Endothelial cell (in vitro differentiated cells): ENCODE measurements around the gene FUBP1. TPM values are rescaled to one million over a fixed set of nuclear protein-coding genes. Genes with fewer than 3 reads are reported as not detected.
"Not testable (repeated sequence)": the region's sequence is repeated elsewhere in the genome, so short reads cannot be mapped to it uniquely, and the experiment has no call there.

ENCODE experiments used
- DNase-seq: peaks from one replicate; pipeline ENCODE4 v3.0.0; 2021; ENCODE audit warnings: low spot score
- H3K27ac Mint-ChIP-seq: one replicate; pipeline ENCODE4 v1.8.0; 2021; ENCODE audit warnings: mixed read lengths, inconsistent platforms; ENCODE audit not compliant: unreplicated experiment
- H3K27me3 Mint-ChIP-seq: one replicate; pipeline ENCODE4 v1.8.0; 2021; ENCODE audit warnings: mild to moderate bottlenecking, moderate library complexity, mixed read lengths, inconsistent platforms; ENCODE audit not compliant: unreplicated experiment
- H3K36me3 Mint-ChIP-seq: one replicate; pipeline ENCODE4 v1.8.0; 2021; ENCODE audit warnings: mild to moderate bottlenecking, low read depth, mixed read lengths, inconsistent platforms; ENCODE audit not compliant: unreplicated experiment
- H3K4me1 Mint-ChIP-seq: one replicate; pipeline ENCODE4 v1.8.0; 2021; ENCODE audit warnings: mild to moderate bottlenecking, mixed read lengths, inconsistent platforms; ENCODE audit not compliant: unreplicated experiment
- H3K4me3 Mint-ChIP-seq: one replicate; pipeline ENCODE4 v1.8.0; 2021; ENCODE audit warnings: mild to moderate bottlenecking, mixed read lengths, inconsistent platforms; ENCODE audit not compliant: unreplicated experiment
- H3K9me3 Mint-ChIP-seq: one replicate; pipeline ENCODE4 v1.8.0; 2021; ENCODE audit warnings: mixed read lengths, inconsistent platforms; ENCODE audit not compliant: unreplicated experiment
- CTCF ChIP-seq: fragments of 200-600 bp; sonication (generic); IDR thresholded peaks from one replicate; pipeline ENCODE4 v1.5.0; 2021; ENCODE audit warnings: antibody characterized with exemption; ENCODE audit not compliant: unreplicated experiment
- total RNA-seq: library from RNA; stranded (reverse); fragmentation: NEBNext Ultra II Directional; extraction: Animal tissue kit (Norgen Biotek cat#: 25700); gene quantifications from one replicate; pipeline ENCODE4 v1.2.1, GENCODE V29; 2021; ENCODE audit not compliant: unreplicated experiment

Gene FUBP1
- total RNA-seq, 1 donor from 2014 or later, result 148 TPM

DNA sequence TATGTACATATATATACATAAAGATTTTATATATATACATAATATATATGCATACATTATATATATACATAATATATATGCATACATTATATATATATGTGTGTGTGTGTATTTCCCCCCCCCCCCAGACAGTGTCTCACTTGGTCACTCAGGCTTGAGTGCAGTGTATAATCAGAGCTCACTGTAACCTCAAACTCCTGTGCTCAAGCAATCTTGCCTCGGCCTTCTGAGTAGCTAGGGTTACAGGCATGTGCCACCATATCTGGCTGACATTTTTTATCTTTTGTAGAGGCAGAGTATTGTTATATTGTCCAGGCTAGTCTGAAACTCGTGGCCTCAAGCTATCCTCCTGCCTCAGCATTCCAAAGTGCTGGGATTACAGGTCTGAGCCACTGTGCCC is 9.0 kb upstream of the FUBP1 start:
- H3K36me3 Mint-ChIP-seq, result no peaks in the 10 kb centered on the region
- TF ChIP-seq CTCF, result no peak
- no peak for DNase-seq
- no peak overlapping the region for H3K4me3 Mint-ChIP-seq
- H3K27ac Mint-ChIP-seq, result no peak overlapping the region
- H3K9me3 Mint-ChIP-seq, result no peaks in the 10 kb centered on the region
- peaks cover 10% of the 10 kb centered on the region for H3K4me1 Mint-ChIP-seq
- peaks cover 2% of the 10 kb centered on the region for H3K27me3 Mint-ChIP-seq

DNA sequence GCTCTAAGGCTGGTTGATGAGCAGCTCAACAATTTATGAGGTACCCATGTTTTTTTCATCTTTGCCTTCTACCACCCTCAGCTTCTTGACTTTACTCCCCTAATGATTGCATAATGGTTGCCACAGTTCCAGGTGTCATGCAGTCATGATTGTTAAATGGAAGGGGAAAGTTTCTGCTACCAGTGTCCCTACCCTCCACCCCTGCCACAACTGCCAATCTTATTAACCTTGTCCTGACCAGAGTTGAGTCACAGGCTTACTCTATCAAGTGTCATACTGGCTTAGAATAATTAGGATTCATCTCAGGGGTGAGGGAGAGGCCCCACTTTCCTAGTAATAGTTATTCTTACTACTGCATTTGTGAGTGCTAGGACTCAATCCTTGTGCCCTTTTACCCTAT is 7.9 kb upstream of the FUBP1 start:
- peaks cover 2% of the 10 kb centered on the region for H3K27me3 Mint-ChIP-seq

DNA sequence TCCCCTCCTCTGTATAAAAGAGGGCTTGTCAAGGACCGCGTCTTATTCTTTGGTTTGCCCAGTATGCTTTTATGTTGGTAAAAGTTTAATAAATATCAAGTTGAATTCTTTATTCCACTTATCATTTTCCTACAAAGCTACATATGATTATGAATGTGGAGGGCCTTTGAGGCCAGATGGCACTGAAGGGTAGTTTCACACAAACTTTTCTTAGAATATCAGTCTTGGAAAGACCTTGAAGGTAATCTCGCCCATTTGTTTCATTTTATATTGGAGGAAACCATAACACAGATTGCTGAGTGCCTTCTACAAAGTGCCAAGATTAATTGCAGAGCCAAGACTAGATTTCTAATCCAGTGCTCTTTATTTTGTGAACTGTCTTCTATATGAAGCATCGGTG is 5.8 kb upstream of the FUBP1 start:
- no peak for TF ChIP-seq CTCF
- H3K27ac Mint-ChIP-seq, result no peak overlapping the region
- peaks cover 22% of the 10 kb centered on the region for H3K4me1 Mint-ChIP-seq
- no peaks in the 10 kb centered on the region for H3K36me3 Mint-ChIP-seq
- no peaks in the 10 kb centered on the region for H3K9me3 Mint-ChIP-seq
- H3K27me3 Mint-ChIP-seq, result peaks cover 4% of the 10 kb centered on the region
- DNase-seq, result no peak
- H3K4me3 Mint-ChIP-seq, result no peak overlapping the region

More for the DNA sequence above, 7.9 kb upstream of the FUBP1 start:
- no peaks in the 10 kb centered on the region for H3K9me3 Mint-ChIP-seq
- peaks cover 10% of the 10 kb centered on the region for H3K4me1 Mint-ChIP-seq
- DNase-seq, result no peak
- no peak for TF ChIP-seq CTCF
- no peak overlapping the region for H3K27ac Mint-ChIP-seq
- no peaks in the 10 kb centered on the region for H3K36me3 Mint-ChIP-seq
- H3K4me3 Mint-ChIP-seq, result no peak overlapping the region

DNA sequence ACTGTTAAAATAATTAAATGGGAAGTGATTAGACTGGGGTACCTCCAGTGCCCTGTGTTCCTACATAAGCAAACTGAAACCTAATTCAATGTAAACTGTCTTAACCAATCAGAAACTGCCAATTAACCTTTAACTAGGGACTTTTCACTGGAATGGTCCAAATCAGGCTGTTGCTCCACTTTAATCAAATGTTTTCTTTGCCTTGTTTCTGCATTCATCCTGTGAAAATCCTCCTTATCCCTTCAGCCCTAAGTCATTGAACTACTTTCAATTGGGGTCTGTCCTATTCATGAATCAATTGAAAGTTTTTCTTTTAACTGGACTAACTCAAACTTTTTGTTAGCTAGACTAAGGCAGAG is 5.1 kb upstream of the FUBP1 start:
- TF ChIP-seq CTCF, result no peak
- Mint-ChIP-seq H3K36me3 (no peaks in the 10 kb centered on the region), H3K27me3 (peaks cover 4% of the 10 kb centered on the region), H3K4me3 (no peak overlapping the region), H3K27ac (no peak overlapping the region), H3K4me1 (peaks cover 22% of the 10 kb centered on the region), H3K9me3 (no peaks in the 10 kb centered on the region)
- DNase-seq, result no peak

DNA sequence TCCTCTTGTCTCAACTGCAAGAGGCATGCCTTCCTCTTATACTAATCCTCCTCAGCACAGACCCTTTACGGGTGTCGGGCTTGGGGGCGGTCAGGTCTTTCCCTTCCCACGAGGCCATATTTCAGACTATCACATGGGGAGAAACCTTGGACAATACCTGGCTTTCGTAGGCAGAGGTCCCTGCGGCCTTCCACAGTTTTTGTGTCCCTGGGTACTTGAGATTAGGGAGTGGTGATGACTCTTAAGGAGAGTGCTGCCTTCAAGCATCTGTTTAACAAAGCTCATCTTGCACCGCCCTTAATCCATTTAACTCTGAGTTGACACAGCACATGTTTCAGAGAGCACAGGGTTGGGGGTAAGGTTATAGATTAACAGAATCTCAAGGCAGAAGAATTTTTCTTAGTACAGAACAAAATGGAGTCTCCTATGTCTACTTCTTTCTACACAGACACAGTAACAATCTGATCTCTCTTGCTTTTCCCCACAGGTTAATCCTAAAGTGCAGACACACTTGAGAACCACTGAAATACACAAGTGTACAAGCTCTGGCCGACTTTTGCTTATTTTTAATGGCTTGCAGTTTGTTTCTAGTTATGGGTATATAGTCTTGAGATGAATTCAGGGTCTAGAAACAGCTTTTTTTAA is 4.6 kb upstream of the FUBP1 start:
- not testable (repeated sequence) for H3K27me3 Mint-ChIP-seq, DNase-seq, H3K27ac Mint-ChIP-seq, H3K36me3 Mint-ChIP-seq, H3K9me3 Mint-ChIP-seq, H3K4me3 Mint-ChIP-seq
- peaks cover 22% of the 10 kb centered on the region for H3K4me1 Mint-ChIP-seq
